Esophagus squamous epithelium (tissue), 5 donors: ENCODE results near the gene FNDC3B. TPM values are rescaled to one million over a fixed set of nuclear protein-coding genes. Genes with fewer than 3 reads are reported as not detected.

Experiments used
- DNase-seq: peaks from one replicate; lab custom pipeline; 2025; lab: John Stamatoyannopoulos, UW
- H3K27ac ChIP-seq, 4 donors: fragments of 200-600 bp; sonication (generic); one replicate each; pipeline ENCODE4 v1.5.1; 2016 to 2019; ENCODE audit warnings: mild to moderate bottlenecking in 1 of 4
- H3K27me3 ChIP-seq, 4 donors: fragments of 200-600 bp; sonication (generic); 1 replicate in 3 of 4; 2 replicates in 1 of 4; pipeline versions ENCODE4 v1.5.1 to v1.6.0; 2017 to 2021; ENCODE audit warnings: antibody characterized with exemption in 1 of 4
- H3K36me3 ChIP-seq, 3 donors: fragments of 200-600 bp; sonication (generic); one replicate each; pipeline ENCODE4 v1.5.1; 2016 to 2019
- H3K4me1 ChIP-seq, 3 donors: fragments of 200-600 bp; sonication (generic); one replicate each; pipeline ENCODE4 v1.5.1; 2017 to 2019
- H3K4me3 ChIP-seq, 4 donors: fragments of 200-600 bp; sonication (generic); 1 replicate in 3 of 4; 2 replicates in 1 of 4; pipeline ENCODE4 v1.5.1; 2016 to 2019; ENCODE audit warnings: mild to moderate bottlenecking in 2 of 4, moderate library complexity in 1 of 4
- H3K9me3 ChIP-seq, 3 donors: fragments of 200-600 bp; sonication (generic); one replicate each; pipeline ENCODE4 v1.5.1; 2016 to 2019
- POLR2A ChIP-seq, 4 donors: fragments of 450-650 bp; IDR thresholded peaks; one replicate each; pipeline ENCODE4 v1.6.1; 2017; ENCODE audit warnings: antibody characterized with exemption in 4 of 4, mild to moderate bottlenecking in 4 of 4, moderate library complexity in 3 of 4
- WGBS, 2 donors: methylation state at CpG; one replicate each; pipeline ENCODE4 v1.1.5; 2018; 5-methylcytosine and 5-hydroxymethylcytosine counted together
- intact Hi-C: fragments of 100-400 bp; cut with DNase I; formaldehyde crosslinking; loops from one replicate; pipeline ENCODE4 v1.15.0; 2022
- total RNA-seq, 4 donors: library from RNA; depleted of rRNA; stranded (reverse); fragments of >200 nt; gene quantifications; one replicate each; pipeline ENCODE4 v1.1.0, GENCODE V29; 2016
- TF ChIP-seq, protein P1 (sequence below), 6 experiments: fragments of 450-650 bp in 4 of 6; fragments of 200-600 bp in 2 of 6; sonication (generic) in 2 of 6; IDR thresholded peaks; one replicate each; pipeline ENCODE4 v1.5.1; 2016 to 2019; ENCODE audit warnings: antibody characterized with exemption in 6 of 6, mild to moderate bottlenecking in 4 of 6, moderate library complexity in 4 of 6
- donor health status: DM: yes; HTN: yes; CAD: no.

Gene FNDC3B
- total RNA-seq, 4 donors from 2014 or later, result 7.7 to 44.3 (median 20.4) TPM

DNA sequence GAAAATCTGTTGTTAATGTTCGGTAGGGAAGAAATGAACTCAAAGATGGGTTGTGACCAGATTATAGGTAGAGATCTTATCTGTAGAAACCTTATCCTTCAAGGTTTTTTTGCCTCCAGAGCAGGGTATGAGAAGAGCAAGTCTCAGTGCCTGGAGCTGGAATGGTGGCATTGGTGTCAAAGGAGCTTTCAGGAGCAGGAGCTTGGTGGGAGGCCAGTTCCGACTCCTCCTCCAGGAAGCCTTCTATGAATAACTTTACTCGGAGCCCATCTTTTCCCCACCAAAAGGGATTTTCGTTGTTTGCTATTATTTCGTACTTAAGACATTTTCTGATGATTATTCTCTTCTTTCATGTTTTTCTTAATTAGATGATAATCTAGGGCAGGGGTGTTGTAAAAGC, 317.0 kb downstream of the FNDC3B start:
- intact Hi-C loops, result no loop called here
- no peak for DNase-seq
- Histone ChIP-seq H3K4me1 (peaks cover 5 to 32% (median 13%) of the 10 kb centered on the region in 3 donors), H3K4me3 (no peak overlapping the region), H3K27me3 (no peaks in the 10 kb centered on the region), H3K9me3 (no peaks in the 10 kb centered on the region), H3K36me3 (peaks cover 0 to 30% (median 7%) of the 10 kb centered on the region in 3 donors), H3K27ac (peak overlapping the region in 2 of 4 donors; percentile 15 to 41)
- WGBS, 2 donors, result 80 to 87% methylated on average over 5 of the region's 5 CpGs
- TF ChIP-seq, protein P1, sequence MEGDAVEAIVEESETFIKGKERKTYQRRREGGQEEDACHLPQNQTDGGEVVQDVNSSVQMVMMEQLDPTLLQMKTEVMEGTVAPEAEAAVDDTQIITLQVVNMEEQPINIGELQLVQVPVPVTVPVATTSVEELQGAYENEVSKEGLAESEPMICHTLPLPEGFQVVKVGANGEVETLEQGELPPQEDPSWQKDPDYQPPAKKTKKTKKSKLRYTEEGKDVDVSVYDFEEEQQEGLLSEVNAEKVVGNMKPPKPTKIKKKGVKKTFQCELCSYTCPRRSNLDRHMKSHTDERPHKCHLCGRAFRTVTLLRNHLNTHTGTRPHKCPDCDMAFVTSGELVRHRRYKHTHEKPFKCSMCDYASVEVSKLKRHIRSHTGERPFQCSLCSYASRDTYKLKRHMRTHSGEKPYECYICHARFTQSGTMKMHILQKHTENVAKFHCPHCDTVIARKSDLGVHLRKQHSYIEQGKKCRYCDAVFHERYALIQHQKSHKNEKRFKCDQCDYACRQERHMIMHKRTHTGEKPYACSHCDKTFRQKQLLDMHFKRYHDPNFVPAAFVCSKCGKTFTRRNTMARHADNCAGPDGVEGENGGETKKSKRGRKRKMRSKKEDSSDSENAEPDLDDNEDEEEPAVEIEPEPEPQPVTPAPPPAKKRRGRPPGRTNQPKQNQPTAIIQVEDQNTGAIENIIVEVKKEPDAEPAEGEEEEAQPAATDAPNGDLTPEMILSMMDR (IDR thresholded peaks at IDR 0.05), result no peak
- no peak for TF ChIP-seq POLR2A (IDR thresholded peaks at IDR 0.05)

DNA sequence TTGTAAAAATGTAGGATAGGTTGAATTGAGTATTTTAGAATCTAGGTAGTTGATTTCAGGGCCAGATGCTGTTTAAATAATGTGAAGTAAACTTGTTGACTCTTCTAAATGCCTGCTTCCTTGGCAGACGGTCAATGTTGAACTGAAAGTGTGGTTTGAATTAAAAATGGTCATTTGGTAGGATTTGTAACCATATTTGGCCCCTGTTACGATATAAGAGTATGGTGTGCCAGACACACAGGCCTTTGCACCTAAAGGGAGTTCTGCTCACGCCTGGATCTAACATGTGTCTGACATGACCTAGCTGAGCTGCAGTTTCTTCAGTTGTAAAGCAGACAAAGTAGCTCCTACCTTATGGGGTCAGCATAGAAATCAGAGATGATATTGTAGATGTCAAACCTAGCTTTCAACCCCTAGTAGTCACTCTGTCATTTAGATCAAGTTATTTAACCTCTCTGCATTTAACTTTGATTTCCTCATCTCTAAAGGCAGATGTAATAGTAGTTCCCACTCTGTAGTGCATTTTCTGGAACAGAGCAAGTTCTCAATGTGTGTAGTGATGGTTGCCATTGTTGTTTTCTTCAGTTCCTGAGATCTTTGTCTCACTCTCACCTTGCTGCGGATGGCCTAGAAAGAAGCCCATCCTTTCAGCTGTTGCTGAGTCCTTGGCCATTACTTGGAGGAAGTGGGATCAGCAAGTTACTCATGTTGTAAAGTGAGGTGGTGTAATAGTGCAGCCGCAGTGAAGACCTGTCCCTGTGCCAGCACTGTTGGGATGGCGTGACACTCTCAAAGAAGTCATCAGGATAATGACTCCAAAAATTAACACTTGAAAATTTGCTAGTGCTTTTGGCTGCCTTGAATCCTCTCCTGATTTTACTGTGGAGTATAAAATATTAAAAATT, 318.7 kb downstream of the FNDC3B start:
- Histone ChIP-seq H3K9me3 (no peaks in the 10 kb centered on the region), H3K4me3 (no peak overlapping the region), H3K27me3 (no peaks in the 10 kb centered on the region), H3K36me3 (peaks cover 0 to 31% (median 2%) of the 10 kb centered on the region in 3 donors), H3K4me1 (peaks cover 5 to 32% (median 13%) of the 10 kb centered on the region in 3 donors), H3K27ac (no peak overlapping the region)
- DNase-seq, result no peak
- TF ChIP-seq, protein P1 (IDR thresholded peaks at IDR 0.05), result no peak
- no peak for TF ChIP-seq POLR2A (IDR thresholded peaks at IDR 0.05)
- intact Hi-C loops, result no loop called here
- WGBS, 2 donors, result 64 to 69% methylated on average over 6 of the region's 6 CpGs

DNA sequence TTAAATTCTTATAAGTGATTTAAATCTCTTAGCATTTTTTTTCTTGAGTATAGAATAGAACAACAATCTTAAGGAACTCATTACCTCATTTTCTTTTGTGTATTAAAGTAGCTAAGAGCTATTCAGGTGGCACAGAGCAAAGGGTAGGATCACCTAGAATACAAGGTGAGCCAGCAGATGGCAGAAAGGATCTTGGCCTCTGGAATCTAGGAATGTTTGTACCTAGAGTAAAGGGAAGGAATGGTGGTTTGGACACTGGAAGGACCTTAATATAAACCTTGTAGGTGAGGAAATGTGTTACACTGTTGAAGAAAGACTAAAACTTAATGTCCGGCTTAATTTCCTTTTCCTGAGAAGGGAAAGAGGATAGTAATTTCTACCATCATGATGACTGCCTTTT, 319.9 kb downstream of the FNDC3B start:
- intact Hi-C loops, result no loop called here
- TF ChIP-seq POLR2A (IDR thresholded peaks at IDR 0.05), result no peak
- TF ChIP-seq, protein P1 (IDR thresholded peaks at IDR 0.05), result no peak
- 88 to 95% methylated on average over 1 of the region's 1 CpG for WGBS, 2 donors

DNA sequence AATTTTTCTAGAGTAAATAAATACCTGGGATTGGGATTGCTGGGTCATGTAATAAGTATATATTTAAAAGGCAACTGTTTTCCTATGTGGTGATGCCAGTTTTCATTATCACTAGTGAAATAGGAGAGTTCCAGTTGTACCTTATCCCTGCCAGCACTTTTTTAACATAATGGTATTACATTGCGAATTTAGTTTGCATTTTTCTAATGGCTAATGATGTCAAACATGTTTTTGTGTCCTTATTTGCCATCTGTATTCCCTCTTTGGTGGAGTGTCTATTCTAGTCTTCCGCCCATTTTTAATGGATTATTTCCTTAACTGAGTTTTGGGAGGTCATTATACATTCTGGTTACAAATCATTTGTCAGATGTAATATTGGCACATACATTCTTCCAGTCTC, 320.6 kb downstream of the FNDC3B start:
- 93 to 94% methylated on average over 2 of the region's 2 CpGs for WGBS, 2 donors
- intact Hi-C loops, result no loop called here
- DNase-seq, result no peak
- Histone ChIP-seq H3K4me1 (peaks cover 5 to 30% (median 13%) of the 10 kb centered on the region in 3 donors), H3K27ac (no peak overlapping the region), H3K27me3 (no peaks in the 10 kb centered on the region), H3K9me3 (no peaks in the 10 kb centered on the region), H3K4me3 (no peak overlapping the region), H3K36me3 (peaks cover 0 to 36% (median 0%) of the 10 kb centered on the region in 3 donors)
- TF ChIP-seq POLR2A (IDR thresholded peaks at IDR 0.05), result no peak
- TF ChIP-seq, protein P1 (IDR thresholded peaks at IDR 0.05), result no peak

More for the DNA sequence above, 319.9 kb downstream of the FNDC3B start:
- Histone ChIP-seq H3K27me3 (no peaks in the 10 kb centered on the region), H3K4me3 (no peak overlapping the region), H3K4me1 (peaks cover 5 to 32% (median 13%) of the 10 kb centered on the region in 3 donors), H3K9me3 (no peaks in the 10 kb centered on the region), H3K27ac (no peak overlapping the region), H3K36me3 (peaks cover 0 to 33% (median 0%) of the 10 kb centered on the region in 3 donors)
- no peak for DNase-seq

DNA sequence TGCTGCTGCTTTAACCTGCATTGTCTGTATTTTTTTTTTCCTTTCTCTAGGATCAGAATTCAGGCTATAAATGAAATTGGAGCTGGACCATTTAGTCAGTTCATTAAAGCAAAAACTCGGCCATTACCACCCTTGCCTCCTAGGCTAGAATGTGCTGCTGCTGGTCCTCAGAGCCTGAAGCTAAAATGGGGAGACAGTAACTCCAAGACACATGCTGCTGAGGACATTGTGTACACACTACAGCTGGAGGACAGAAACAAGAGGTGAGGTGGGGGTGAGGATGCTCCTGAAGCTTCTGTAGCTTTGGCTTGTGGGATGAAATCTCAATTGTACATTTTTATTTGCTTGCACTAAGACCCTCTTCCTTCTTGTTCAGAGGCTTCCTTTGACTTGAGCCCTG, 323.2 kb downstream of the FNDC3B start:
- Histone ChIP-seq H3K4me1 (peaks cover 0 to 5% (median 3%) of the 10 kb centered on the region in 3 donors), H3K4me3 (no peak overlapping the region), H3K36me3 (peaks cover 0 to 36% (median 0%) of the 10 kb centered on the region in 3 donors), H3K27ac (no peak overlapping the region), H3K9me3 (no peaks in the 10 kb centered on the region), H3K27me3 (no peaks in the 10 kb centered on the region)
- 92 to 100% methylated on average over 1 of the region's 1 CpG for WGBS, 2 donors
- TF ChIP-seq, protein P1 (IDR thresholded peaks at IDR 0.05), result no peak
- no peak for TF ChIP-seq POLR2A (IDR thresholded peaks at IDR 0.05)
- no peak for DNase-seq
- intact Hi-C loops, result no loop called here
